Tongue (tissue), 2 donors: Measurements from ENCODE around the gene RERE. TPM values are rescaled to one million over a fixed set of nuclear protein-coding genes. Genes with fewer than 3 reads are reported as not detected.
"Not testable (repeated sequence)": the region's sequence is repeated elsewhere in the genome, so short reads cannot be mapped to it uniquely, and the experiment has no call there.

Source experiments
- DNase-seq: peaks from one replicate; pipeline ENCODE4 v3.0.0-alpha.2; 2015
- total RNA-seq: library from RNA; depleted of rRNA; stranded (reverse); fragments of >200 nt; gene quantifications from one replicate; pipeline ENCODE4 v1.2.3, GENCODE V29; 2014

The RERE gene
- total RNA-seq, 1 donor from 2014 or later = 76.5 TPM

DNA sequence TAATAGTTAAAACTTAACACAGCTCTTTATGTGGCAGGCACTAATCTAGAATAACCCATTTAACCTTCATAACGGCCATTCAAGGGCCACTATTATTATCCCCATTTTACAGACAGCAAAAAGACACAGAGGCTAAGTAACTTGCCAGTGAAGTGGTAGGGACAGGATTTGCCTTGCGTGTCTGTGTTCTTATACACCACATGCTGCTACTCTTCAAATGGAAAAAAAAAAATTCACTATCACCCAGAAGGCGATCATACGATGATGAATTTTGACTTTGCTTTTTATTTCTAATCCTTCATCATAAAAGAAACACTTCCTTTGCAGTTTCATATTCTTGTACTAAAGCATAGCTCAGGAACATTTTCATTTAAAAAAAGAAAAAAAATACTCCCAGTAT is 65.5 kb downstream of the RERE start:
- no peak for DNase-seq

DNA sequence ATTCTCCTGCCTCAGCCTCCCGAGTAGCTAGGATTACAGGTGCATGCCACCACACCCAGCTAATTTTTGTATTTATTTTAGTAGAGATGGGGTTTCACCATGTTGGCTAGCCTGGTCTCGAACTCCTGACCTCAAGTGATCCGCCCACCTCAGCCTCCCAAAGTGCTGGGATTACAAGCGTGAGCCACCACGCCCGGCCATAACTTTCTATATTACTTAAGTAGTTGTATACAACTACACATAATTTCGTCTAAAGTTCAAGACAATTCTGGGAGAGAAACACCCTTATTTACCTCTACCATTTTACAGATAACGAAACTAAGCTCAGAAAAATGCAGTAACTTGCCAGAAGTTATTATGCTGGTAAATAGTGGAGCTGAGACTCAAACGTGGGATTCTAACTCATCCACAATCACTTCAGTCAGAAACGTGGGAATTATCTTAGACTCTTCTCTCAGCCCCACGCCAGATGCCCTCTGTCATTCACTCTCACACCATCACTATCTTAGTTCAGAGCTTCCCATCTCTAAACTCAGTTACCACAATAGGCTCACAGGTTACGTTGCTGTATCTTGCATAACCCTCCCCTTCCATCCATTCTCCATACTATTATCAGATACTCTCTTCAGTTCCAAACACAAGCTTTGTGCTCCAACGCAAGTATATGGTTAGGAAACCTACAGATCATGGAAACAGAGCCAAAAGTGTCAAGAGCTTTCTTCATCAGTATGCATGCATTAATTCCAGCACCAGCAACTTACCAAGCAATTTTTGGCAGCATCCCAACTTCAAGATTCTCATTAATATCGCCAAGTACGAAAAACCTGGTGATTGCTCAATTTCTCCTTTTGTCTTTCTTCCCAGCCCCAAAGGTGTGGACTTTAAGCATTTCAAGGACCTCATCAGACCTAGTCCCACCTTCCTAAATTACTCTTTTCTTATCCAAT is 69.3 kb downstream of the RERE start:
- DNase-seq = no peak

DNA sequence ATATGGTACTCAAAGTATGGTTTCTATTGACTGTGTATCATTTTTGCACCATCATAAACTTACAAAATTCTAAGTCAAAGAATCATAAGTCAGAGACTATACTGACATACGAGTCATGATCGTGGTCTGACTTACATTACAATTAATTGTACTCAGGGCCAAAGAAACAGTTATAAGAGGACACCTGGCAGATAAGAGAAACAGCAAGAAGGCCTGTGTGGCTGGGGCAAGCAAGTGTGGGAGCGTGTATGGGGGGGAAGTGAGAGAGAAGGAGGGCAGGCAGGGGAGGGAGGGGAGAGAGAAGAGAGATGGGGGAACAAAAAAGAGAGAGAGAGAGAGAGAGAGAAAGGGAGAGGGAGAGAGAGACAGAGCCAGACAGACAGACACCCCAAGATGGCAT is 70.9 kb downstream of the RERE start:
- no peak for DNase-seq

DNA sequence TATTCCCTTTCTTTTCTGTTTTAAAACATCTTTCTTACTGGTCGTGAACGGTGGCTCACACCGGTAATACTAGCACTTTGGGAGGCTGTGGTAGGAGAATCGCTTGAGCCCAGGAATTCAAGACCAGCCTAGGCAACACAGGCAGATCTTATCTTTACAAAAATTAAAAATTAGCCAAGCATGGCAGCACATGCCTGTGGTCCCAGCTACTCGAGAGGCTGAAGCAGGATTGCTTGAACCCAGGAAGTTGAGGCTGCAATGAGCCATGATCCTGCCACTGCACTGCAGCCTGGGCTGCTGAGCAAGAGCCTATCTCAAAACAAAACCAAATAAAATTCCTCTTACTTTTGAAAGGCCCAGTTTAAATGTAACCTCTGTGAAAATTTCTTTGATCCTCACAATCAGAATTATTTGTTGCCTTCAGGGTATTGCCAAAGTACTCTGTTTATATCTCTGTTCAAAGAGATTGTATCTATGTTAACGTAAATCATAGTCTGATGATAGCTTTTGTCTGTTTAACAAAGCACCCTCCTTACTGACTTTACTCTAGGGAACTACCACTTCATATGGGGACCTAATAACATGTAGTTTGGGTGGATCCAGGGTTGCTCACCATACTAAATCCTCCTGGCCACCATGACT is 71.6 kb downstream of the RERE start:
- no peak for DNase-seq

DNA sequence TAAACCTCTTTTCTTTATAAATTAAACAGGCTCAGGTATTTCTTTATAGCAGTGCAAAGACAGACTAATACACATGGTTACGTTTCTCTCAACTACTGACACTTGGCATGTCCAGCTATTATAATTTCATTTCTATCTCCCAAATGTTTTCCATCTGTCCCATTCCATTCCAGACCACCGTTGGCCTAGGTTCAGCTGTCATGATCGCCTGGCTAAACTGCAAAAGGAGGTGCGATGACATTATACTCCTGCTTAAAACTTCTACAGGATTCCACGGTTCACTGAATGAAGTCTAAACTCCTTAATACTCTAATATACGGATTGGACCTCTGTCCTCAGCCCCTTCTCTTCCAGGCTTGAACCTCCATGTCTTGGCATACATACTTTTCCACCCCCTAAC is 72.1 kb downstream of the RERE start:
- no peak for DNase-seq

DNA sequence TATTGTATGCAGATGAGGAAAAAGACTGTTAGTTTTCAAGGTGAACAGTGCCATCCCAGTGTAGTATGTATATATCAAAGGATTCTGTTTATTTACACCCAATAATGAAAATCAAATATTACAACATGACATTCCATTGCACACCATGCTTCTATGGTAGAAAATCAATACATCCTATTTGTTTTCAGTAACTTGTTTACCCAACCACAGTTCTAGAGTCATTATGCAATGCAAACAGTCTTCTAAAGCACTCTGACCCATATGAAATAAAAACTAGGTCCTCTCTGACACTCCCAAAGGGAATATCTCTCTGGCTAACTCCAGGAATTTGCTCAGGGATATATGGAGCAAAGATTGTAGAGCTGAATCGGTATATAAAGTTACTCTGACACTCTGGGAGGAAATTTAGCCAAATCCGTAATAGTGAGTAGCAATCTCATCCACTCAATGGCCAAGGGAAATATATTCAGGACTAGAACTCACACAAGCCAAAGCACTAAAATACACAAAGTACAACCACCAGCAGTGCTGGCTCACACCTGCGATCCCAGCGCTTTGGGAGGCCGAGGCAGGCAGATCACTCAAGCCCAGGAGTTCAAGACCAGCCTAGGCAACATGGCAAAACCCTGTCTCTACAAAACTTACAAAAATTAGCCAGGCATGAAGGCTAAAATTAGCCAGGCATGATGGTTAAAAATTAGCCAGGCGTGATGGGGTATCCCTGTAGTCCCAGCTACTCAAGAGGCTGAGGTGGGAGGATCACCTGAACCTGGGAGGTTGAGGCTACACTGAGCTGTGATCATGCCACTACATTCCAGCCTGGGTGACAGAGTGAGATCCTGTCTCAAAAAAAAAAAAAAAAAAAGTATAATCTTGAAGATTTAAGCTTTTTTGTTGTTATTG is 75.2 kb downstream of the RERE start:
- DNase-seq = no peak

DNA sequence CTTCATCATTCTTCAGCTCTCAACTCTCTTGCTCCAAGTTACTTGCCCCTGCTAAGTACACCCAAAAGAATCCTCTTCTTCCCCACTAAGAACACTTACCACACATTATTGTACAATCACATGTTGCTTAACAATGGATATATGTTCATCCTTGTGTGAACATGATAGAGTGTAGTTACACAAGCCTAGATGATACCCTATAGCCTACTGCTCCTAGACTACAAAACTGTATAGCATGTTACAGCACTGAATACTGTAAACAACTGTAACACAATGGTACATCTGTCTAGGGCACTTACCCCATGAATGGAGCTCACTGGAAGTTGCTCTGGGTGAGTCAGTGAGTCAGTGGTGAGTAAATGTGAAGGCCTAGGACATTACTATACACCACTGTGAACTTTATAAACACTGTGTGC is 77.4 kb downstream of the RERE start:
- no peak for DNase-seq

DNA sequence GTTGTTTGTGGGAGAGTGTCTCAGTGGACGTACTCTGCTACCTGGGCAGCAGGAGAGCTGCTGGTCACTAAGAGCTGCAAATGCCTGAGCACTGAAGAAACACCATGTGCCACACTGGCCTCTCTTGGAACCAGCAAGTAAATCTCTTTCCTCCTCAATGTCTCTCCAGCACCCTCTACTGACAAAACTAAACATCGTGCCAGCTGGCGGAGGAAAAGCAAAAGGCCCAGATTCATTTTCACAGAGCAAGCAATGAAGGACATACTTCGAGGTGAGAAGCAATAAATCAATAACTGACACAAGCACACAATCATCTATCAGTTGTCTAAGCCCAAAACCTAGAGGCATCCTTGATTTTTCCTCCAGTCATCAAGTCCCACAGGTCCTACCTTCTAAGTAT is 78.1 kb downstream of the RERE start:
- DNase-seq = no peak

DNA sequence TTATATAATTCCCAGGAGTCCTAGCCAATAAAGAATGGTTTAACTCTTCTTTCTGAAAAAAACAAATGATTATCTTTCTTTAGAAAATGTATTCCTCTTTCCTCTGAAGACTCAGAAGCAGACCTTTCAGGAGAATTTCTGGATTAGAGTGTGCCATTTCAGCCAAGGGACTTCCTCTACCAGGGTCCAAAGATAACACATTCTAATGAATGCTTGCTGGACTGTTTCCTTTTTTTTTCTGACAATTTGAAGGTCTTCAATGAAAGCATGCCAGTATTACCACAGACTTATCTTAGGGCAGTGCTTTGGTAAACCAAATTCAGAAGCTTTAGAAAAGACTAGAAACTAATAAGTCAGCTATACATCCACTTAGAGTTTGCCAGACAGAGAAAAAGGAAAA is 80.5 kb downstream of the RERE start:
- no peak for DNase-seq

DNA sequence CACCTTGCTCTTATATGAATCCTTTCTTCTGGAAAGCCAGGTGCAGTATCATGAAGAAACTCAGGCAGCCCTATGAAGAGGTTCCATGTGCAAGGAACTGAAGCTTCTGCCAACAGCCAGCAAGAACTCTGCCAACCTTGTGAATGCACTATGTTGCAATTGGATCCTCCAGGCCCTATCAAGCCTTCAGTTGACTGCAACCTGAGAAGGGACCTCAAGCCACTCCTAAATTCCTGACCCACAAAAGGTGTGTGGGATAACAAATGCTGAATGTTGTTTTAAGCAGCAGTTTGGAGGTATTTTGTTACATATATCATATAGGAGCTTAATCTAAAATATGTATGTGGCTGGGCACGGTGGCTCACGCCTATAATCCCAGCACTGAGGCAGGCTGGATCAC is 84.0 kb downstream of the RERE start:
- DNase-seq = peak; percentile 38

DNA sequence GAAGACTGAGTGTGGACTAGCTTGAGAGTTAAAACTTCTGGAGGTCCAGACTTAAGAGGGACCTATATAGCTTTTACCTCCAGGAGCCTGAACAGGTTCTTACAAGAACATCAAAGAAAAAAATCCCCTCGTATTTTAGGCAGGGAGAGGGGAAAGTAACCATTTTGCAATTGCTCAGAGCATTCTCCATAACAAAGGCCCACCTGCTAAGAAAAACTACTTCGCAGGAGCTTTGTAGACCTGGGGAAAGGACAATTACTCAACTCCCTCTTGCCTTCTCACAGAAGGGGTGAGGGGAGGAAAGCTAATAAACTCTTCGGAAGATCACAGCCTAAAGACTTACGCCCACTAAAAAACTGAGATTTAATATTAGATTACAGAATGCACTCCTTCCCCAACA is 86.3 kb downstream of the RERE start:
- DNase-seq = no peak

DNA sequence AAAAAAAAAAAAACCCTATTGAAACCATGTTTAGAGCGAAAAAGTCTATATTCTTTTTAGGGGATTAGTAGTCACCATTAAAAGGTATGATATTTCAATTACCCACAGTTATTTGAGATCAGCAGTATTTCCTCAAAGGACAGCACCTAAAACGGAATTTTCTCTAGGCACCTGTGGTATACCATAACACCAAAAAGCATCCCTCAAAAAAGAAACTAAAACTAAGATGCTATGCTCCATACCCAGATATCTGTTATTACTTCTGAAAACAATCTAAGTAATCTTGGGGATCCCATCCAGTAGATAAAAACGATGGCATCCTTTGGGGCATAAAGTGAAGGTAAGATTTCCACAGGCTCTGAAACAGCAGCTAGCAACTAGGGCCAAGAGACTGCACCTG is 89.0 kb downstream of the RERE start:
- DNase-seq = no peak

DNA sequence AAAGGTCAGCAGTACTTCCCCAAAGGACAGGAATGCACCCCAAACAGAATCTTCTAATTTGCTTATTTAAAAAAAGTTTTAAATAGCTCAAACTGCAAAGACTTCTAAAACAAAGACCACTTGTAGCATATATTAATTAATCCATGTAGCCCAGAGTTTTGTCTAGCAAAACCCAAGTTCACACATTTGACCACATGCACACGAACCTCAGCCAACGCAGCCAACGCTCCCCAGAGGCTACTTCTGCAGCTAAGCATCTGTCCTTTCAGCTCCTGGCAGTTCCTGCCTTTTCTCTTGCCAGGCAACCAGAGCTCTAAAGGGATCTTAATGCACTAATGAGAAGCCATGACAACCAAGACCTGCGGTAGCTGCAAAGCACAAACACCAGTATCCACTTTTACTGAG is 89.6 kb downstream of the RERE start:
- DNase-seq = peak; percentile 87

DNA sequence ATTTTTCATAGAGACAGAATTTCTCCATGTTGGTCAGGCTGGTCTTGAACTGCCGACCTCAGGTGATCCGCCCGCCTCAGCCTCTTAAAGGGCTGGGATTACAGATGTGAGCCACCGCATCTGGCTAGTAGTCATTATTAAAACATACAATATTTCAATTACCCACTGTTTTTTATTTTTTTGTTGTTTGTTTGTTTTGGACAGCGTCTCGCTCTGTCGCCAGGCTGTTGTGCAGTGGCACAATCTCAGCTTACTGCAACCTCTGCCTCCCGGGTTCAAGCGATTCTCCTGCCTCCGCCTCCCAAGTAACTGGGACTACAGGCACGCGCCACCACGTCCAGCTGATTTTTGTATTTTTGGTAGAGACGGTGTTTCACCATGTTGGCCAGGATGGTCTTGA is 90.1 kb downstream of the RERE start:
- not testable (repeated sequence) for DNase-seq

DNA sequence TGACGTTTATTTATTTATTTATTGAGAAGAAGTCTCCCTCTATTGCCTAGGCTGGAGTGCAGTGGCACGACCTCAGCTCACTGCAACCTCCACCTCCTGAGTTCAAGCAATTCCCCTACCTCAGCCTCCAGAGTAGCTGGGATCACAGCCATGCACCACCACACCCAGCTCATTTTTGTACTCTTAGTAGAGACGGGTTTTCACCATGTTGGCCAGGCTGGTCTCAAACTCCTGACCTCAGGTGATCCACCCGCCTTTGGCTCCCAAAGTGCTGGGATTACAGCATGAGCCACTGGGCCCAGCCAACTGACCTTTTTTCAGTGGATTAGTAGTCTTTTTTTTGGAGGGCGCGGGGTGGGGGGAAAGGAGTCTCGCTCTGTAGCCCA is 90.6 kb downstream of the RERE start:
- DNase-seq = not testable (repeated sequence)

DNA sequence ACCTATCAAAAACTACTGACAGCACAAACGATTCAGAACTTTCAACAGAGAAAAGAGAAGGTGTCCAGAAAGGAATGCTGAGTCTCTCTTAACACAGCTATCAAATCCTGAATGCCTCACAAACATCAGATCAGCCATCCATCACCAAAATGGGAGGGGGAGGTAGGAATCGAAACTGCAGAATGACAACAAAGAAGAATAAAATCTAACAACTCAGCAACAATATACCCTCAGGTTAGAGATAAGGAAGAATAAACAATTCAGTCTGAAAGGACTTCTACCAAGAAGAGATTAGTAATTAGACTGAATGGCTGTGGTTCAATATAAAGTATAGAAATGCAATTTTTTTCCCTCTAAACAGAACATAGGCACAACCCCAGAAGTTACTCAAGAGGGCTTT is 94.4 kb downstream of the RERE start:
- DNase-seq = no peak

DNA sequence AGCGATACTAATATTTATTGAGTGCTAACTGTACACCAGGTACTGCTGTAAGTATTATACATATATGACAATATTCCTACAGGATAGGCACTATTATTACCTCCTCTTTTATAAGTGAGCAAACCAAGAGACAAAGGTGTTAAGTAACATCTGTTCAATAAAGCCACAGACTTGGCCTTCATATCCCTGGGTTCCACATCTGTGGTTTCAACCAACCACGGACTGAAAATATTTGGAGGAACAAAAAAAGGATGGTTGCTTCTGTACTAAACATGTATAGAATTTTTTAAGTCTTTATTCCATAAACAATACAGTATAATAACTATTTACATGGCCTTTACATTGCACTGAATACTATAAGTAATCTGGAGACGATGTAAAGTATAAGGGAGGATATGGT is 95.1 kb downstream of the RERE start:
- DNase-seq = no peak

DNA sequence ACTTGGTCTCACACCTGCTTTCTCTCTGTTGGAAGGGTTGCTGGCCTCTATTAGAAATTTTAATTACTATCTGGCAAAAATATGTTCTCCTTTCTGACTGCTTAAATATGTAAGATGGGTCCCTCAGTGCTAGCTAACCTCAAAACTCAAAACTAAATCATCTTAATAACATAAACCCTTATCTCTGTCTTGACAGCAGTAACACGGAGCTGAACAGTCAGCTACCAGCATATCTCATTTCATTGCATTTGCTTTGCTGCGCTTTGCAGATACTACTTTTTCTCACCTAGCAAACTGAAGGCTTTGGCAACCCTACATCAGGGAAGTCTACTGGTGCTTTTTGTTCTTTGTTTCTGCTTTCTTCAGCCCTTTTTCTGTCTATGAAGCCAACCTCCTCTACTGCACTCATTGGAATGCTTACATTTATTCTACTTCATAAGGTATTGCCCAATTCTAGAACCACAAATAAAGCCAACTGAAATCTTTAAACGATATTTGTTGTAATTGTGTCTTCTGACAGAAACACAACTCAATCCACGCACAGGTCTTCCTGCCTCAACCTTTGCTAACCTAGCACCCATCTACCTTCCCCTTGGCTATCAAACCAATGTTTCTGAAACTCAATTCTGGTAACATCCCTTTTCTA is 95.6 kb downstream of the RERE start:
- no peak for DNase-seq

DNA sequence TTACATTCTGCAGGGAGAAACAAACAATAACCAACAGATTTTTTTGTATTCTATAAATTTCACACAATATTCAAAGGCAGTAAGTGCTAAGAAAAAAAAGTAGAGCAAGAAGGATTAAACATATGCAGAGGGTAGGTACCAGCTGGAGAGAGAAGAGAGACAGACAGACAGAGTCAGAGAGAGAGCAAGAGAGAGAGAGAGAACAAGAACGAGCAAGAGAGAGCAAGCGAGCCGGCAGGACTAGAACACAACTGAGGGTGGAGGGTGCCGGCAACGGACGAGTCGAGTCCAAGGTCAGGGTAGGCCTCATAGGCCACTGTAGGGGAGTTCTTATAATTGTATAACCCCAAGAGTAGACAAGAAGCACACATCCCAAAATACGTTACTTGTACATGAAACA is 97.1 kb downstream of the RERE start:
- DNase-seq = no peak

DNA sequence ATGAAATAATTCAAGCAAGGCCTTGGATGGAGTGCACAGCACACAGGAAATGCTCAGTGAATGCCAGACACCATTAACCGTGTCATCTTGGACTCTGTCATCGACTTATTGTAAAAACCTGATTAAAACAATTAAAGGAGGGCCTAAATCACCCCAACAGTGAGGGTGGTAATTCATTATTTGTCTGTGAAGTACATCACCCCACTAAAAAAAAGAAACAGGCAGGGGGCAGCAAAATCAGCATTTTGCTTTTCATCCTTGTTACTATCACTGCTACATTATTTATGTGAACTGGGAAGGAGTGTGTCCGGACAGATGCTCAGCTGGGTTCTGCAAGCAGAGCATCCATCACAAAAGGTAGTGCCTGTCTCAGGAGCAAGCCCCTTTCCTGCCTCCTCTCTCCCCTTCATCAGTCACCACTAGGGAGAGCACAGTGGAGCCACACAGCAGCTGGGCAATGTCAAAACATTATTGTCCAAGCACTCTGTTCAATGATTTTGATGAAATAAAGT is 98.5 kb downstream of the RERE start:
- no peak for DNase-seq

DNA sequence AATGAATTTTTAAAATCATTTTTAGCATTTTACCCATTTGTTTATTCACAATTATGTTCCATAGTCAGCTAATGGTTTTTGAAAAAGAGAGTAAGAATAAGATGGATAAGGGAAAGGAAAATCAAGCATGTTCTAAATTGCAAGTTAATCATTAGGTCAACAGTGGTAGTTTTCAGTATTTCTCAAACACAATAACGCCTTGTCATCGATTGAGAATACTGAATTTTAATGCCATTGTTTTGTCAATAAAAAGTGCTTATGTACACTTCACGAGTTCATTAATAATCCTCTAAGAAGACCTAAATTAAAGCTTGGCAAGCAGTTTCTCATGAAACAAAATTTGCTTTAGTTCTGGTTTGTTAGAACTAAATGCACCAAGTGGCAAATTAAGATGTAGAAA is 100.3 kb downstream of the RERE start:
- DNase-seq = no peak

DNA sequence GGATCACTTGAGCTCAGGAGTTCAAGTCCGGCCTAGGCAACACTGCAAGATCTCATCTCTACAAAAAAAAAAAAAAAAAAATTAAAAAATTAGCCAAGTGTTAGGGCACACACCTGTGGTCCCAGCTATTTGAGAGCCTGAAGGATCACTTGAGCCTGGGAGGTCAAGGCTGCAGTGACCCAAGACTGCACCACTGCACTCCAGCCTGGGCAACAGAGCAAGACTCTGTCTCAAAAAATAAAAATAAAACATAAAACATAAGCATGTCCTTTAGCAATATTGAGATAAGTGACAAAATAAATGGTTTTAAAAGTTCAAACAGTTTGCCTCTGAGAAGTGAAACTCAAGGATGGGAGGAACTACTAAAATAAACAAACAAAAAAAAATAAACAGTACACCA is 101.2 kb downstream of the RERE start:
- DNase-seq = no peak
